Left lobe of liver (tissue), 2 donors: ENCODE data around the gene KIF21B. TPM values are rescaled to one million over a fixed set of nuclear protein-coding genes. Genes with fewer than 3 reads are reported as not detected.

Experiments used
- ATAC-seq: fragments of 200-7000 bp; cut with Tn5 transposase; one replicate; pipeline ENCODE4 v1.9.1; 2020; ENCODE audit warnings: mild to moderate bottlenecking, moderate library complexity
- DNase-seq: peaks from one replicate; pipeline ENCODE4 v3.0.0-alpha.2; 2020; ENCODE audit warnings: low spot score
- total RNA-seq: library from RNA; stranded (reverse); gene quantifications from one replicate; pipeline ENCODE4 v1.2.1, GENCODE V29; 2021
- donor health status: DM: no; HTN: no; CAD: no; lungs with moderate emphysema.
- donor health status: DM: no; HTN: yes; CAD: no.

KIF21B gene
- total RNA-seq, 1 donor from 2014 or later, result 0.93 TPM

GRCh38 chr1:201049248-201049831, 25.8 kb upstream of the KIF21B start:
- DNase-seq, result no peak
- ATAC-seq, result no peak

DNA sequence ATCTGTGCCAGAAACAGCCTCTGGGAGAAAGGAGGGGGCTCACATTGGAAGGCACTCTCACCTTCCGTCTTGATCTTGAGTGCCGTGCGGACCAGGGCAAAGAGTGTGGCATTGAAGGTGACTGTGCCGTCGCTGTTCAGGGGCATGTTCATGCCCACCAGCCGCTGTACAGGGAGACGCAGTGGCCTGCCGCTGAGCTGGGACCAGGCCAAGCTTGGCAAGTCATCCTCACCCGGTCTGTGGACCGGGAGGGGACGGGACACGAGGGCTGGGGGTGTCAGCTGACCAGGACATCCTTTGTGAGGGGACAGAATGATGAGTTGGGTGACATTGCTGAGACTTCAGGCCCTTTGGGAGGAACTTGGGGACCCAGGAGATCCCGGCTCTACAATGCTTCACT, 25.0 kb upstream of the KIF21B start:
- DNase-seq, result no peak
- no peak for ATAC-seq

- DNase-seq (no peak), ATAC-seq (no peak)
Observed at GRCh38 chr1:201044119-201044518, 20.6 kb upstream of the KIF21B start.

DNA sequence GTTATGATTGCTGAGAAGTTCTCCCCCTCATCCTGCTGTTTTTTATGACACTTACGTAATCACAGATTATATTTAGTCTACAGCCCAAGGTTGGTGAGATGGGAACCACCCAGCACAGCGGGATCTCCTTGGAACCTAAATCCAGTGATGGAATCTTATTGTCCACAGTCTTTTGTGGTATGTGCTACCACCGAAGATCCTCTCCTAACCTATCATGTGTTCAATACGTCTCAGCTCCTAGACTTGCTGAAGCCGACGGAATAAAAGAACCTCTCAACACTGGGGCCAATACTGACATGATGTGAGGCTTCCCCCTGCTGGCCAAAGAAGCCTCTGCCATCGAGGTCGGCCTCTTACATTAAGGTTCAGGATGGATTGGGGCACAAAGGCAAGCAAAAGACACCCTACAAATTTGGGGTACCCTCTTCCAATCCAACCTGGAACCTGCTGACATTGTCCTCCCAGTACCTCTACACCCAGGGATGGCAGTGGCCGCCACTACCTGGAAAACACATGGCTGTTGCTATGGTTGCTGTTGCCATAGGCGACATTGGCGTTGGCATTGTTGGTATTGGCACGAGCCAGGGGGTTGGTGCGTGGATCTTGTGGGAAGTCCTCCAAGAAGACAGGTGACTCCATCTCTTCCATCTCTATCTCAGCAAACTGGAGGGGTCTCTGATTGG, 19.4 kb upstream of the KIF21B start:
- ATAC-seq, result peak; percentile 93
- DNase-seq, result peak; percentile 65

GRCh38 chr1:201041011-201041410, 17.5 kb upstream of the KIF21B start:
- no peak for ATAC-seq

GRCh38 chr1:201039876-201040275, 16.4 kb upstream of the KIF21B start:
- DNase-seq (no peak), ATAC-seq (no peak)

More at GRCh38 chr1:201041011-201041410, 17.5 kb upstream of the KIF21B start:
- DNase-seq, result no peak

DNA sequence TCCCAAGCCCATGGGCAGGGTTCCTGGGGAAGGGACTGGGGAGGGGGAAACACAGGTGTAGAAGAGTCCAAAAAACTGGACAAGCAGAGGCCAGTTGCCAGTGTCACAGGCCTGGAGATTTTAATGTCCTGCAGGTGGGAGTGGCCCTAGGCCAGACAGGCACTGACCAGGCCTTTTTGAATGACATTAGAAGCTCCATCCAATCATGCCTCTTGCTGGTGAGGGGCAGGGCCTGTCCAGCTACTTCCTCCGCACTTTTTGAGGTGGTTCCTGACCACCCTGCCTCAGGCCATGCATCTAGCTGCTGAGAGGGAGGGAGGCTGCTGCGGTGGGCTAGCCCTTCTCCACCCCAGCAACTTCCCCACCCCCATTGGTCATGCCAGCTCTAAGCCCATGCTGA, 15.9 kb upstream of the KIF21B start:
- no peak for DNase-seq
- ATAC-seq, result no peak

DNA sequence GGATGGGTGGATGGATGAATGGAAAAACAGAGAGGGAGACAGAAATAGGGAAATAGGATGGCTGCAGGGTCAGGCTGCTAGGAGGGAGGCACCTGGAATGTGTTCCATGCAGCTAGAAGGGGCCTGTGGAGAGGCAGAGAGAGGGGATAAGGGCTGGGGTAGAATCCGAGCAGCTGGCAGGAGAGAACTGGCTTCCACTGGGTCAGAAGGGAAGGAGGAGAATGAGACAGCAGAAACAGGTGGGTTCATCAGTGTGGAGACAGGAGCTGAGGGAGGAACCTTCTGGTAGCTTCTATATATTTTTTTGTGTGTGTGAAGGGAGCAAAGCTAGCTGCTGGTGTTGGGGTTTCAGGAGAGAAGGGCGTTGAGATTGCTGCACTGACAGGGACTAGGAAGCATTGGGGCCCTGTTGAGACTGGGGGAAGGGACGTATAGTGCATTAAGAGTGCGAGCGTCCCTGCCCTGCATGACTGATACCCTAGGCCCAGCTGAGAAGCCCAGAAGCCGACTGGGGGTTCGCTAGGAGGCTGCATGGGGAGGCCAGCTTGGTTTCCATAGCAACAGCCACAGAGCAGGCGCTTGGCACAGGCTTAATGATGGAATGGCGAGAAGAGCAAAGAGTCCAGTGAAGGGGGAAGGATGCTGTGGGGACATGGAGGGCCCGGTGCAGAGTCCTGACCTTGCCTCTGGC, 14.8 kb upstream of the KIF21B start:
- DNase-seq (no peak), ATAC-seq (no peak)

DNA sequence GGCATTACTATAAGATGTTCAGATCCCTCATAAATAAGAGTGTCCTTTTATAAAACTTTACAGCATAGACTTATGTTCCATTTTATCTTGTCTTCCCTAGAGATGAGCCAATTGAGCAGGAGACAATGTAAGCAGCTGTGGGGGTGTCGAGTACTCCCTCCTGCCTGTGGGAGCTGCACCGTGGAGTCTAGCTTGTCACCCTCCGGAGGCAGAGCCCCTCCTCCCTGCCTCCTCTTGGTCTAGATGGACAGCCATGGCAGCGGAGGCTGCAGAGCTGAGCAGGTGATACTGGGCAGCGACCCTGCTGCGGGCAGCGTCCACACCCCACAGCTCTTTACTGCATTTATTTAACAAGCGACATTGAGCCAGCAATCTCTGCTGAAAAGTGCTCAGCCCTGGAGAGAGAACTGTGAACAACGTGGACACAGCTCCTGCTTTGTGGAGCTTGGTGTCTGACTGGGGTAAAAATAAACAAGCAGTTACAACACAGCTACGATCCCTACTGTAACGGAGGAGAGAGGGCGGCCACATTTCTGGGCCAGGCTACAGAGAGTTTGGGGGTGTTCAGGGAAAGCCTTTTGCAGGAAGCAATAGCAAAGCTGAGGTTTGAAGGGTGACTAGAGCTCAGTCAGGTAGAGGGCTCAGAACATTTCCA, 12.8 kb upstream of the KIF21B start:
- DNase-seq, result no peak
- ATAC-seq, result peak; percentile 49

DNA sequence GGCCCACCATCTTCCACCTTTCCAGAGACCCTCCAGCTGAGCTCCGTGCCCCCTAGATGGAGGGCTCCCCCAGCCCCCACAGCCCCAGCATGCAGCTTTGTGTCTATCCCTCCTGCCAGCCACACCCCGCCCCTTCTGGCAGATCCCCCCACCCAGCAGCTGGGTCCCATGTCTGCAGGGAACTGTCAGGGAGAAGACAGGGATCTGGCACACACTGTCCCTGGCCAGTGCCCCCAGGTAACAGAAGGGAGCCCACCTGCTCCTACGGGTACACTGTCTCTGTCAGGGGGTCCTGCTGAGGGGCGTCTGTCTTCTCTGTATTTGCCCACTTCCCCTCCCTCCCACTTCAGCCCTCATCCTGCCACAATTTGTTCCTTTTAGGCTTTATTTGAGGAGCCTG, 11.2 kb upstream of the KIF21B start:
- DNase-seq (no peak), ATAC-seq (no peak)

- ATAC-seq (no peak), DNase-seq (no peak)
Observed at GRCh38 chr1:201032408-201032807, 8.9 kb upstream of the KIF21B start.

GRCh38 chr1:201028461-201028889, 5.0 kb upstream of the KIF21B start:
- DNase-seq (peak; percentile 59), ATAC-seq (peak; percentile 72)

- DNase-seq (no peak), ATAC-seq (no peak)
Observed at GRCh38 chr1:201026836-201027235, 3.3 kb upstream of the KIF21B start.

DNA sequence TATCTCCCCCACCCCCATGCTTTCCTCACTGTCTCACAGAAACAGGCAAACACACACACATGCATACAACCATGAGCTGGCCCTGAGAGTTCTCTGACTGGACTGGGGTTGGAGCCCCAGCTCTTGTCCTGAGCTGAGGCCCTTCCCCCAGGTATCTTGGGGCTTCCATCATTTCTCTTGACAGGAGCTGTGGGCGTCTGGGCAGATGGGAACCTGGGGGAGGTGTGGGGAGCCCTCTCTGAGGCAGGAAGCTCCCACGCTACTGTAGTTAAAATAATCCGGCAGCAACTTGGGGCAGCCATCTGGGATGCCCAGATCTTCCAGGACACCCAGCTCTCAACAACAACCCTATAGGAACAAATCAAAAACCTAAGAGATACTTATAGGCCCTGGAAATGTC, 2.7 kb upstream of the KIF21B start:
- ATAC-seq (no peak), DNase-seq (no peak)

DNA sequence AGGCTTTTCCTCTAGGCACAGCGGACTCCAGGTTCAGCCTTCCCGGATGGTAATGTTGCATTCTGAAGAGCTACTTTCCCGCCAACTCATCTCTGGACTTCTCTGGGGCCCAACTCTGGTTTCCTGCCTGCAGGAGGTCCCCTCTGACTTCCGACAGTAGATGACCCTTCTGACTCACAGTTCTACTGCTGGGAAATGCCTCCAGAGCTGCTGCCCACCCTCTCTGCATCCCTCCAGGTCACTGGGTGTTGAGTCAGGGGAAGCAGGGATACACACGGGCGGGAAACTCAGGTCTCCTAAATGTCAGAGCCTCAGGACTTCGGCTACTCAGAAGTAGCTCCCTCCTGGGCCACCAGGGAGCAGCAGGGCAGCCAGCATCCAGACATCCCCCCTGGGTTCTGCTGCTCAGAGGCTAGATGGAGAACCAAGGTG, 2.1 kb upstream of the KIF21B start:
- ATAC-seq (no peak), DNase-seq (no peak)

DNA sequence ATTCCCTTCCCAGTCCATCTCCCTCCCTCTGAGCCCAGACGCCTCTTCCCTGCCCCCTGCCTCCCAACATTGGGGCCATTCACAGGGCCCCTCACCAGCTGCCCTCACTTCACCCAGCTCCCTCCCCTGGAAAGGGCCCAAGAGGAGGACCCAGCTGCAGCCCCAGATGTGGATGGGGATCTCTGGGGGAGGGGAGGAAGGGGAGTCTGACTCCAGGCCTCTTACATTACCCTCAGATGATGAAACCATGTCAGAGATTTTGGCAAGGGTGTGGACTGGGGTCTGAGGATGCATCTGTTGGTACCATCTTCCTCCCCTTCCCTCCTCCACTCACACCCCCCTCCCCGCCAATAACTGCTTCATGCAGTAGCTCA, 1.1 kb upstream of the KIF21B start:
- no peak for DNase-seq
- no peak for ATAC-seq

GRCh38 chr1:201023920-201024624, 558 bp upstream of the KIF21B start:
- DNase-seq, result no peak
- peak; percentile 32 for ATAC-seq

- no peak for DNase-seq
- no peak for ATAC-seq
Observed at GRCh38 chr1:201022820-201023516, 546 bp downstream of the KIF21B start.

GRCh38 chr1:201022493-201022819, 1.1 kb downstream of the KIF21B start:
- DNase-seq (no peak), ATAC-seq (no peak)

DNA sequence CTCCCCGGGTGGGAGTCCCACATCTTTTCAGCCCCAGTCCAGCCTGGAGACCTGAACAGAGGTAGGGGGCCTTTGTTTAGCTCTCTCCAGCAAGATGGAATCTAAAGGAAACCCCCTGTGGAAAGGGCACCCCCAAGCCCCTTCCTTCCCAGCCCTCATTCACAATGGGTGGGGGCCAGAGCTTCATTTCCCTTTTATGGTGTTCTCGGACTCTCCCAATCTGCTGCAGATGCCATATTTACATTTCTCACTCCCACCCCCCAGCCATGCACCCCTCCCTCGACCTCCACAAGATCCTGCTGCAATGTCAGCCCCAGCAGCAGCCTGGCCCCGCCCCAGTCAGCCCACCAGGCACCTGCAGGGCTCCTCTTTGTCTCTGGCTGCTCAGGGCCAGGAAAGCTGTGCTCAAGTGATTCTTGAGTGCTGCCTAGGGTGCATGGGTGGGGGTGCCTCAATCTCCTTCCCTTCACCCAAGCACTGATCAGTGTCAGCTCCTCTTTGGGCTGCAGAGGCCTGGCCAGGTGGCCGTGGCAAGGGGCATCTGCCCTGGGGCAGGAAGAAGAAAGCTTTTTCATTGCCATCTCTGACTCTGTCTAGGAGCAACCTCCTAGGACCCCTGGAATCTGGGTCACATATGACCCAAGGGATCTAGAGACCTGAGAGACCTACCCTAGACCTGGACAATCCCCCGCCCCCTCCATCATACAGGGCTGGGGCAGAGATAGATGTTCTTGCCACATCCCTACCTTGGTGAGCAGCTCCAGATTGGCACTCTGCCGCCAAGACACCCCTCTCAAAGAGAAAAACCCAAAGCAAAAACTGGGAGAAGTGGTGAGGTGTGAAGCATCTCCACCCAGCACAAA, 1.7 kb downstream of the KIF21B start:
- no peak for ATAC-seq
- no peak for DNase-seq
